Measurements from ENCODE around the gene IL15.
"Not testable (repeated sequence)": the region's sequence is repeated elsewhere in the genome, so short reads cannot be mapped to it uniquely, and the experiment has no call there.

The IL15 gene

DNA sequence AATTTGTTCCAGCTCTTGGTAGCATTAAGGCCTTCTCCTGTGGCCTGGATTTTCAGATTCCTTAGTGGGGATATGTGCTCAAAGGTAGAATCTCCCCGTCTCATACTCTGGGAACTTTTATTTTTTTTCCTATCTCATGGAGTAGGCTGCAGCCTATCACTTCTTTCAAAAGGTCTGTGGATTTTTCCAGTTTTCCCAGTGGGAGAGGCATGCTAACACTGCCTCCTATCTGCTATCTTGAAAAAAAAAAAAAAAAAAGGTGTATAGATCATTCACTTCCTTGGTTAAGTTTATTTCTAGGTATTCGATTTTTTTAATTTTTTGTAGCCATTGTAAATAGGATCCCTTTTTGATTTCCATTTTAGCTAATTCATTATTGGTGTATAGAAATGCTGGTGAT, 67.1 kb downstream of the IL15 start:
- DNase-seq (ENCODE audit: low spot score) = no peak

DNA sequence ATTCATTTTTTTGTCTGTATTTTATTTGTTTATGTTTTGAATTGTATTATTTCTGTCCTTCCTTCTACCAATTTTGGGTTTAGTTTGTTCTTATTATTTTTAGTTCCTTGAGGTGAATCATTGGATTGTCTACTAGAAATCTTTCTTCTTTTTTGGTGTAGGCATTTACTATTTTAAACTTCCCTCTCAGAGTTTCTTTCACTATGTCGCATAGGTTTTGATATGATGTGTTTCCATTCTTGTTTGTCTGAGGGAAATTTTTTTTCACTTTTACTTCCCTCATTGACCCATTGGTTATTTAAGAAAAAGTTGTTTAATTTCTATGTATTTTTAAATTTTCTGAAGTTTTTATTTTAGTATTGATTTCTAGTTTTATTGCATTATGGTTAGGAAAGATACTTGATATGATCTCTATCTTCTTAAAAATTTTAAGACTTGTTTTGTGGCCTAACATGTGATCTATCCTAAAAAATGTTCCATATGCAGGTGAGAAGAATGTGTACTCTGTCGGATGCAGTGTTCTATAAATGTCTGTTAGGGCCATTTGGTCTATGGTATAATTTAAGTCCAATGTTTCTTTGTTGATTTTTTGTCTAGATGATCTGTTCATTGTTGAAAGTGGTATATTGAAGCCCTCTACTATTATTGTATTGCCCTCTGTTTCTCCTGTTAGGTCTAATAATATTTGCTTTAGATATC, 68.8 kb downstream of the IL15 start:
- DNase-seq (ENCODE audit: low spot score) = no peak

DNA sequence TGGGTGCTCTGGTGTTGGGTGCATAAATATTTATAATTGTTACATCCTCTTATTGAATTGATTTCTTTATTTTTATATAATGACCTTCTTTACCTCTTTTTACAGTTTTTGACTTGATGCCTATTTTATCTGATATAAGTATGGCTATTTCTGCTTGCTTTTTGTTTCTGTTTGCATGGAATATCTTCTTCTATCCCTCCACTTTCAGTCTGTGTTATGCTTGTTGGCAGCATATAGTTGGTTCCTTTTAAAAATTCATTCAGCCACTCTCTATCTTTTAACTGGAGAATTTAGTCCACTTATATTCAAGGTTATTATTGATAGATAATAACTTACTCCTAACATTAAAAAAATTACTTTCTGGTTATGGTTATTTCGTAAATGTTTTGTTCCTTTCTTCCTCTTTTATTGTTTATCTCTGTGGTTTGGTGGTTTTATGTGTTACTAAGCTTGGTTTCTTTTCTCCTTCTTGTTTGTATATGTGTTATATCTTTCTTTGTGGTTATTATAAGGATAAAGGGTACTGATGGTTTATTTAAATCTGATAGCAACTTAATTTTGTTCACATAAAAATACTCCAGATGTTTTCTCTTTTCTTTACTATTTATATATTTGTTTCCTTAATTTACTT, 69.5 kb downstream of the IL15 start:
- DNase-seq (ENCODE audit: low spot score) = no peak

DNA sequence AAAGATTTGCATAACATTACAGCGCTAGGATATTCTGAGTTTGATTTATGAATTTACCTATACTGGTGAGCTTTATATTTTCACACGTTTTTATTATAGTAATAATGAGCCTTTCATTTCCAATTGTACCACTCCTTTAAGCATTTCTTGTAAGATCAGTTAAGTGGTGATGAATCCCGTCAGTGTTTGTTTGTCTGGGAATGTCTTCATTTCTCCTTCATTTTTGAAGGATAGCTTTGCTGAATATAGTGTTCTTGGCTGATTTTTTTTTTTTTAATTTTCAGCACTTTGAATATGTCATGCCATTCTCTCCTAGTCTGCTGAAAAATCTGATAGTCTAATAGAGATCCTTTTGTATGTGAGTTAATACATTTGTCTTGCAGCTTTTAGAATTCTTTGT, 70.1 kb downstream of the IL15 start:
- no peak for DNase-seq (ENCODE audit: low spot score)

DNA sequence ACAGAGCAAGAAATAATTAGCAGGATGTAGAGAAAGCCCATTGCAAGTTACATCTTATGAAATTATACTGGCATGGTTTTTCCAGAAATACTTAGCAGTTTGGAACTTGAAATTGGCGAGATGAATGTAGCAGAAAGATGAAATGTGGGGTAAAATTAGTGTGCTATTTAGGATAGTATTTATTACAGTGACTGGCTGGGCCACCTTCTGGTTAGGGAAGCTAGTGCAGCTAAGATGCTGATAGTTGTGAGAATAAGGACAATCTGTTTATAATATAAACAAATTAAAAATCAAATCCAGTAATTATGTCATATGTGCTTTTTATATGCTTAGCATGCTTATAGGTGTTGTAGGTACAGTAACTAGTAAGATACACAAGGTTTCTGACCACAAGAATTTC, 74.8 kb downstream of the IL15 start:
- no peak for DNase-seq (ENCODE audit: low spot score)

DNA sequence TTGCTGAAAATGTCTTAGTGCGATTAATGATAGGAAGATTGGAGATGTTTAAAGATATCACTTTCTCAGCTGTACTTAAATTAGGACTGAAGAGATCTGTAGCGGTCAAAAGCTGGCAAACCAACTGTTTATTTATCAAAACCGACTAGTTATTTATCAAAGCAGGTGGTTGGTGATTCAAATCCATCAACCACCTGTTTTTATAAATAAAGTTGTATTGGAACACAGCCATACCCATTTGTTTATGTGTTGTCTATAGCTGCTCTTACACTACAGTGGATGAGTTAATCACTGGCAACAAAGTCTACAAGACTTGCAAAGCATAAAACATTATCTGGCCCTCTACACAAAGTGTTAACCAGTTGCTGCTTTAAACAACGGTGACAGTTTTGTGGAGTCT, 76.8 kb downstream of the IL15 start:
- DNase-seq (ENCODE audit: low spot score) = no peak

DNA sequence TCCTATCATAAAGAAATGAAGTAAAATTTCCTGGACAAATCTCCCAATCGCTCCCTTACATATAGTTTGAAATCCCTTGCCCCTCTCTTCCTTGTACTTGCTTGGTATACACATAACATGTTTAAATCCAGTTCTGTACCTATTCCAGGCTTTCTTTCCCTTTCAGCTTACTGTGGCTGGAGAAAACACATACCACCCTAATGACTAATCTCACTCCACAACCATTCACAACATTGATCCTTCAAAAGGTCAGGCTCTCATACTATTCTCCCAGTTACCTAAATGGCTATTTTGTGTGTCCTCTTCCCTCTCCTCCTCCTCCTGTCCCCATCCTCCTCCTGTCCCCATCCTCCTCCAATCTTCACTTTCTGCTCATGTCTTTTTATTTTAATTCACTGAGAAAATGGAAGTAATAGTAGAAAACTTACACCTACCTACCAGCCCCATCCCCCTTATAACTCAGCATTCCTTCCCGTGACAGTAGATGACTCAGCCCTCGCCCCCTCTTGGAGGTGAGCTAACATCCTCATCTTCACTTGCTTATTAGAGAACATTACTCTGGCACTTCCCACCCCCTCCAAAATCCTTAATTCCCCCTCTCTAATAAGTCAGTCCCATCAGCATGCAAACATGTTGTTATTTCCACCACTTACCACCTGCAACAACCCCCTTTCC, 77.5 kb downstream of the IL15 start:
- no peak for DNase-seq (ENCODE audit: low spot score)

DNA sequence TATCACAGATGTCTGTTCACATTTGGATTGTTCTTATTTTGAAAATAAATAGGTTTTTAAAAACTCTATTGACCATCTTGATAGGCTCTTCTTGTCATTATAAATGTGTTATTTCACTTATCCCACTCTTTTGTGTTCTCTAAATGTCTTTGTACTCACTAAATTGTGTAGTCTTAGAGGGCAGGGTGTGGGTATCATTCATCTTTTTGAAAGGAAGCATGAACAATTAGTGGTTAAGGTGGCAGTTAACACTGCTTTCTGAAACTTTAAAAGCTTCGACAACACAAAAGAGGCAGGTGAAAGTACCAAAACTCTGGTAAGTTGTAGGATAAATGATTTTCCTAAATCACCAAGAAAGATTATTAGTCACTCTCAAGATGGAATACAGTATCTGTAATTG, 83.2 kb downstream of the IL15 start:
- no peak for DNase-seq (ENCODE audit: low spot score)

DNA sequence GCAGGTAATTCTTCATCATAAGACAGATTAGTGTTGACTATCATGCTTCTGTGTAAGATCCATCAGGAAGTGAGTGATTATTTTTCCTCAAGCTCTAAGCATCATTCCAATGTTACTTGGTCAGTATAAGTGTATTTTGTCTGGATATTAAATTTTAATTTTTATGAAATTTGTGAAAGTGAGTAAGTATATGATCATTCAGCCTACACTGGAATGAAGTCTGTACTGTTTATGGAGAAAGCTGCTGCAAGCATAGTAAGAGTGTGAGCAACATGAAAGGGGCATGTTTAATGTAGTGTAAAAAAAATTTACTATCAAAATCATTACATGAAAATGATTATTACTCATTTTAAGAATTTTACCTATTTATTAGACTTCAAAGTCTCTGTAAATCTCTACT, 84.8 kb downstream of the IL15 start:
- DNase-seq (ENCODE audit: low spot score) = no peak

DNA sequence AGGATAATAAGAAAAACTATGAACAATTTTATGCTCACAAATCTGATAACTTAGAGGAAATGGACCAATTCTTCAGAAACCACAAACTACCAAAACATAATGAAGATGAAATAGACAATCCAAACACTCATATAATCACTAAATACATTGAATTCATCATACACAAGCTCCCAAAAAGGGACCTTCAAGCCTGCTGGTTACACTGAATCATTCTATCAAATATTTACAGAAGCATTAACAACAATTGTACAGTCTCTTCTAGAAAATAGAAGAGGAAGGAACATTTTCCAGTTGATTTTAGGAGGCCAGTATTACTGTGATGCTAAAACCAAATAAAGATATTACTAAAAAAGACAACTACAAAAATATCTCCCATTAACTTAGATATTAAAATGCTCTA, 88.3 kb downstream of the IL15 start:
- DNase-seq (ENCODE audit: low spot score) = no peak

DNA sequence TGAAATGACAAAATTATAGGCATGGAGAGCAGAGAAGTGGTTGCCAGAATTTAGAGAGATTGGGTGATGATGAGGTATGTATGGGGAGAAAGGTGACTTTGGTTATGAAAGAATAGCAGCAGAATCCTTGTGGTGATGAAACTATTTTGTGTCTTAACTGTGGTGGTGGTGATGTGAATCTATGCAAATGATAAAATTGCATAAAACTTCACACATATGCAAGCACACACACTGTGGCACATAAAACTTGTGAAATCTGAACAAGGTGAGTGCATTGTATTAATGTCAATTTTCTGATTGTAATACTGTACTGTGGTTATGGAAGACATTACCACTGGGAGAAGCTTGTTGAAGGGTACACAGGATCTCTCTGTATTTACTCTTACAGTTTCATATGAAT, 91.0 kb downstream of the IL15 start:
- DNase-seq (ENCODE audit: low spot score) = no peak

DNA sequence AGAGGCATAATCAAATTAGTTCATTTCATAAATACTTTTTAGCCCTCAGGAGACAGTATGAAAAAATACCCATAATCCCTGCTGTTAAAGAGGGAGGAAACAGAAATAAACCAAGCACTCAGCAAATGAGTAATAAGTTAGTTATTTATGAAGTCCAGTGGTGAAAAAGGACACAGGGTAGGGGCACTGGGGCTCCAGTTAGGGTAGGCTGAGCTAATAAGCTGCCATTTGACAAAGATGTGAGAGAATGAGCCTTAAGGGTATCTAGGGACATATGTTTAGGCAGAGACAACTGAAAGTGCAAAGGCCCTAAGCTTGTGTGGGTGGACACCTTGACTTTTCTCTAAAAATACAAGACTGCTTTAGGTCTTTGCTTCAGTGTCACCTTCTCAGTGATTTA, 94.4 kb downstream of the IL15 start:
- DNase-seq (ENCODE audit: low spot score) = no peak

DNA sequence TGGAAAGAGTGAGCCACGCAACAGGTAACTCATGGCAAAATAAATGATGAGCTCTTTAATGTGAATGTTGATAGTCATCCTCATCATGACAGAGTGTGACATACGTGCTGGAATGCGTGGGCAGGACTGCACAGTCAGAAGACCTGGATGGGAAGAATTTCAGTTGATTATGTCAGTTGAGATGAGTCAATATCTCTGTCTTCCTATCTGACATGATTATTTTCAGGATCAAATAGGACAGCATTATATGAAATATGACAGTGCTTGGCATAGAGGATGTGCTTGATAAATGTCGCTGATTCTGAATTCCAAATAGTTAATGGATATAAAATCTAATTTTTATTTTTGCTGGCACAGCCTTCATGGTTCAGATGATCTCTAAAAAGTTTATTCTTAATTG, 95.1 kb downstream of the IL15 start:
- DNase-seq (ENCODE audit: low spot score) = no peak

DNA sequence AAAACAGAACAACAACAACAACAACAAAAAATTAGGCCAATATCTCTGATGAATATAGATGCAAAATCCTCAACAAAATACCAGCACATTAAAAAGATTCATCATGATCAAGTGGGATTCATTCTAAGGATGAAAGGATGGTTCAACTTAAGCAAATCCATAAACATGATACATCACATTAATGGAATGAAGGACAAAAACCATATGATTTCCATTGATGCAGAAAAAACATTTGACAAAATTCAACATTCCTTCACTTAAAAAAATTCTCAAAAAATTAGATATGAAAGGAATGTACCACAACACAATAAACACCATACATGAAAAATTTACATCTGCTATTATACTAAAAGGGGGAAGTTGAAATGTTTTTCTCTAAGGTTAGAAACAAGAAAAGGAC, 103.3 kb downstream of the IL15 start:
- no peak for DNase-seq (ENCODE audit: low spot score)

DNA sequence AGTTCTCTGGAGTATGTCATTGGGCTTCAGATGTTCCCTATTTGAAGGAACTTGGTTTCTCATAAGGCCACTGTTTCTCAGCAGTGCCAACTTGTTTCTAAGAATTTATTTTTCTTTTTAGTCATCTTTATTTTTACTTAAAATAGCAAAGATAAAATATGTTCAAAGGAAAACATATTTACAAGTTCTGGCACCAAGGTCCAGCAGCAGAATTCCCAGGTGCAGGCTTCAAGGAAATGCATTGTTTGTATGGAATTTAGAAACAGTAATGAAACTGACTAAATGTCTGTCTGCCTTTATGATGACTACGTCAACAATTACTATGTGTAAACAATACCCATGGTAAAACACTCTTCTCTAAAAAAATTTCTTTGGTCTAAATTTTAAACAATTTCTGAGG, 109.6 kb downstream of the IL15 start:
- no peak for DNase-seq (ENCODE audit: low spot score)

DNA sequence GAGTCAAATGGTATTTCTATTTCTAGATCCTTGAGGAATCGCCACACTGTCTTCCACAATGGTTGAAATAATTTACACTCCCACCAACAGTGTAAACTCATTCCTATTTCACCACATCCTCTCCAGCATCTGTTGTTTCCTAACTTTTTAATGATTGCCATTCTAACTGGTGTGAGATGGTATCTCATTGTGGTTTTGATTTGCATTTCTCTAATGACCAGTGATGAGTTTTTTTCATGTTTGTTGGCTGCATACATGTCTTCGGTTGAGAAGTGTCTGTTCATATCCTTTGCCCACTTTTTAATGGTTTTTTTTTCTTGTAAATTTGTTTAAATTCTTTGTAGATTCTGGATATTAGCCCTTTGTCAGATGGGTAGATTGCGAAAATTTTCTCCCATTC, 115.4 kb downstream of the IL15 start:
- not testable (repeated sequence) for DNase-seq (ENCODE audit: low spot score)

DNA sequence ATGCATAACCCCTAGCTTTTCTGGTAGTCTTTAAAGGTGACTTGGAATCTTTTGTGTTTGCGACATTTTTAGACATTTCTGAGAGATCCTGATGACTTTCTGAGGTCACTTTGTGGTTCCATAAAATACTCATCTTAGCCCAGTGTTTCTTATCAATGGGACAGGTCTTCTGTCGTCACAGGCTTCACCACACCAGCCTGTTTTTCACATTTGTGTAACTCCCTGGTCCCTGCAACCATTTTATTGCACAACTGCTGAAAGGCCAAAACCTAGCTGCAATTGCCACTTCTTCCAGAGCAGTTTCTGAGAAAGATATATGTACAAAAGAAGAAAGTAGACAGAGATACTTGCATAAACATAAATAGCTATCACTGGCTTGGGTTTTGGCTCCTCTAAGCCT, 120.9 kb downstream of the IL15 start:
- no peak for DNase-seq (ENCODE audit: low spot score)

DNA sequence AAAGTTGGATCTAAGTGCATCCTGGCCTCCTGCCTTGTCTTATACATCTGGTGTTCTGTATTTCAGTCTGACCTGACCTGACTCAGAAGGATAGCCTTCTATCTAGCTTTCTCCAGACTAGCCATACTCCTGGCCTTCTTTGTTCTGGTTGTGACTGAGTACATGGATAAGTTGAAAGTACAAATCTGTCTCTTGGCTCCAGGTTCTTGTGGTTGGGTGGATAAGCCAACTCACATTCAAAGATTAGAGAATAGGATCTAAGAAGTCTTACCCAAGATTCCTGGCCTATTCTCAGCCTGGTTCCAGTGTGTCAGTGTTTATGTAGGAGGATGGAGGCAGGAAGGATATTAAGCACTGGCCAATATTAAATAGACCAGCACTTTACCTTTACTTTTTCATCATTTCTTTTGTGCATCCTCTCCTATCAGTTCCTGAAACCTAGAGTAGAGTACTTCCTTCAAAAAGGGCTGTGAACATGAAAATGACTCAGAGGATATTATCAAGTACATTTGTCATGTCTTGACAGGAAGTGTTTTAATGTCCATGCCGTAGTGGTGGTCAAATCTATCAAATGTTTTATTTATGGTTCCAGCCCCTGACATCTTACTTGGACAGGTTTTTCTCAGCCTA, 123.5 kb downstream of the IL15 start:
- DNase-seq (ENCODE audit: low spot score) = no peak

DNA sequence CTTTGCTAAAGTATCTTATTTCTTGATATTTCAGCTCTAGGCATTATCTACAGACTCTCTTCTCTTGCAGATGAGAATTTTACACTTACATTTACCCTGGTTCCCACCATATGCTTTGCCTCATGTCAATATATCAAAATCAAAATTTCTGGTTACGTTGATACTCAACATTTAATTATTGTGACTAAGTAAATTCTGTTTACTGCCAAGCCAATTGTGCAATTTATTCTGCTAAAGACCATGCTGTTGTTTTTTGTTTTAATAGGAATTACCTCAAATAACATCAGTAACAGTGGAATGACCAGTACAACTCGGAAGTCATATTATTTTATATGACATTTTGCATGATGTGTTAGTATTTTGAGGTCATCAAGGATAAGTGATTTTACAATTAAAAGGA, 125.5 kb downstream of the IL15 start:
- no peak for DNase-seq (ENCODE audit: low spot score)

DNA sequence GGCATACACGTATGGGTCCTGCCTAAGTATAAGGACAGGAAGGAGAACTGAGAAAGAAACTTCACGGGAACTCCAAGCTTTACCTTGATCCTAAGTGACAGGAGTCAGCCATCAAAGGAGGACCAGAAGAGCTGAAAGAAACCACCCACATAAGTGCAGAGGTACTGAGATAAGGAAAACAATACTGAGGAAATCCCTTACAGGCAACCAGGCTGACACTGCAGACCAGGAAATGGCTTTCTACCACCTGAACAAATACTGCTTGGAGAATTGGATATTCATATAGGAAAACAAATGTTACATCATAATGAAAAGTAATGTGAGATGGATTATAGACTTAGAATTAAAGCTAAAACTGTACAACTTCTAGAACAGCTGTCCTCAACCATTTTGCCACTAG, 127.0 kb downstream of the IL15 start:
- DNase-seq (ENCODE audit: low spot score) = no peak

DNA sequence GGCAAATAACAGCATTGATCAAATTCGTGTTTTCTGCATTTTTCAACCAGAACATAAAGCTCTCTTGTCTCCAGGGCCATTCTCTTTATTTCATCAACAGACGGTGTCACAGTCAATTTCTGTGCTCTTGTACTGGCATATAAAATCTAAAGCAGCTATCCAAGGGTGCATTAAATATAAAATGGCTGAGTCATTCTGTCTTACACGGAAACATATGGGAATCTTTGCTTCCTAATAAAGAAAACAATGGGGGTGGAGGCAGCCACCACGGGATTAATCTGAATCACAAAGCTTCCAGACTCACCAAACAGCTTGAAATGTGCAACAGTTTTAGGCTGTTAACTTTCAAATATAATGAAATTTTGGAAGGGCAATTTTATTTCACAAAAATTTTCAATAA, 132.6 kb downstream of the IL15 start:
- no peak for DNase-seq (ENCODE audit: low spot score)

DNA sequence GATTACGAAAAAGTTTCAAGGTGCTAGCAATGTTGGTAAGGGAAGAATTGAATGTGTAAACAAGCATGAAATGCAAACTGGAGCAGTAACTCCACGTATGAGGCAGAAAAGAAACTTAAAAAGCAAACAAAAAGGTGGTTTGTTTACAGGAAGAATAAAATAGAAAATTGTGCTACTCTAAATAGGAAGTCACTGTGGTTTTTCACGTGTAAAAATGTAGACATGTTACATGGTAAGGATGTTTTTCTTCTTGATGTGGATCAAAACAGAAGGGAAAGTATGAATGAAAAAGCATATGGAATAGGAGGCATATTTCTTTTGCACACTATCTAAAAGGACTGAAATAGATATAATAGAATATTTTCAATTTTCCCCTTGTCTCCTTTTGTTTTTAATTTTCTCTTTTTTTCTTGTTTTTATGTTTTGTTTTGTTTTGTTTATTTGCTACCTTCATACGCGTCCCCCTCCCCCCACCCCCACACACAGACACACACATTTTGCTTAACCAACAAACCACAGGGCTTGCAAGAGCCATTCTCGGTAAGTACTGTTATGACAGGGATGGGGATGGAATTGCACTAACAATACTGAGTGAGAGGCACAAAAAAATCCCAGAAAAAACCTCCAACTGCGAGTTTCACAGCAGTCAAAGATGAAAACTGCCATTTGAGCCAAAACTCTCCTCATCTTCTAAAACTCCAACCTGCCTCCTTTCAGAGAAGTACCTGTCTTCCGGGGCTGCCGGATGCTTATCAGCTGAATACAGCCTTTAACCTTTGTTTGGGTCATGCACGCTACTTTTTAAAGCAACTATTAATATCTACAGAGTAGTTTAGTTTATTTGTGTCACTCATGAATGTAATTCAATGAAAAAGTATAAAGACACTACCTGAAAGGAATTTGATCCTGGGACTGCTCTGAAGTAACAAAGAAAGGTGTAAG, 135.8 kb downstream of the IL15 start:
- DNase-seq (ENCODE audit: low spot score) = no peak
